SH-SY5Y (cell line): ENCODE data around the gene HTT.

Experiments used
- GATA2 ChIP-seq: IDR thresholded peaks from 2 replicates; pipeline ENCODE4 v1.6.1; 2011; ENCODE audit warnings: mild to moderate bottlenecking, low read depth, low read length
- GATA3 ChIP-seq: IDR thresholded peaks from 2 replicates; pipeline ENCODE4 v1.6.1; 2011; ENCODE audit warnings: low read depth, mild to moderate bottlenecking, low read length, moderate library complexity

- TF ChIP-seq GATA2 (no peak), GATA3 (no peak)
Measured at GRCh38 chr4:3205995-3206394, 131.5 kb downstream of the HTT start.
